HL-60 (cell line): ENCODE results near the gene SMARCA2.

ENCODE experiments used
- POLR2AphosphoS5 ChIP-seq: IDR thresholded peaks from 2 replicates; pipeline ENCODE4 v1.6.1; 2012; ENCODE audit warnings: low read depth
- TF ChIP-seq, protein P1 (sequence below): IDR thresholded peaks from 2 replicates; pipeline ENCODE4 v1.6.1; 2012; ENCODE audit warnings: low read depth; ENCODE audit not compliant: insufficient replicate concordance

DNA sequence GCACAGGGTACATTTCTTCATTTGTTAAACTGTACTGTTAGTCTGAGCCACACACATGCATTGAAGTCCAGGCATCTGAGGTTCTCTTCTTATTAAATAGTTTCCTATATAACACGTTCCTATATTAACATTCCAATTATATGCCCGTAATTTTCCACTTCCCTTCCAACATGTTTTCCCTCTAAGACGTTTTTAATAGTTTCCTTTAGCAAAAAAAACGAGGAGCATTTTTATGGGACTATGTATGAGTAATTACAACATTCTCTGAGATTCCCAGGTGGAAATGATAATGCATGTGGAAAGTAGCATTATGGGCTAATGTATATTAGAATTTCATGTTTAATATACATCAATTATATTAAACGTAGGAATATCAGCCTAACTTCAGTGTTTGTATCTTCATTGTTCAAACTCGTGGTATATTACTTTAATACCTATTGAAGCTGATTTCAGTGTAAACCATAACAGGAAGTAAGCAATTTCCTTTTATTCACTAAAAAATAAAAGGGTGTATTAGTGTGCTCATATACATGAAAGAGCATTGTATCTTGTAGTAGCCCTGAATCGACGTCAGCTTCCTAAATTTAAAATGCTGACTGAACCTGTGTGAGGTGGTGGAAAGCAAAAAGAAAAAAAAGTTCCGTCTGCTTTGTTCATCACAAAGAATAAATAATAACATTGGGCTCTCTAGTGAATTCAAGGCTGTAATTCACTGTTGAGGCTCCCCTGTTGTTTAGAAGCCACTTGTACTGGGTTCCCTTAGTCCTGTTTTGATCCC, 11.3 kb downstream of the SMARCA2 start:
- TF ChIP-seq, protein P1, sequence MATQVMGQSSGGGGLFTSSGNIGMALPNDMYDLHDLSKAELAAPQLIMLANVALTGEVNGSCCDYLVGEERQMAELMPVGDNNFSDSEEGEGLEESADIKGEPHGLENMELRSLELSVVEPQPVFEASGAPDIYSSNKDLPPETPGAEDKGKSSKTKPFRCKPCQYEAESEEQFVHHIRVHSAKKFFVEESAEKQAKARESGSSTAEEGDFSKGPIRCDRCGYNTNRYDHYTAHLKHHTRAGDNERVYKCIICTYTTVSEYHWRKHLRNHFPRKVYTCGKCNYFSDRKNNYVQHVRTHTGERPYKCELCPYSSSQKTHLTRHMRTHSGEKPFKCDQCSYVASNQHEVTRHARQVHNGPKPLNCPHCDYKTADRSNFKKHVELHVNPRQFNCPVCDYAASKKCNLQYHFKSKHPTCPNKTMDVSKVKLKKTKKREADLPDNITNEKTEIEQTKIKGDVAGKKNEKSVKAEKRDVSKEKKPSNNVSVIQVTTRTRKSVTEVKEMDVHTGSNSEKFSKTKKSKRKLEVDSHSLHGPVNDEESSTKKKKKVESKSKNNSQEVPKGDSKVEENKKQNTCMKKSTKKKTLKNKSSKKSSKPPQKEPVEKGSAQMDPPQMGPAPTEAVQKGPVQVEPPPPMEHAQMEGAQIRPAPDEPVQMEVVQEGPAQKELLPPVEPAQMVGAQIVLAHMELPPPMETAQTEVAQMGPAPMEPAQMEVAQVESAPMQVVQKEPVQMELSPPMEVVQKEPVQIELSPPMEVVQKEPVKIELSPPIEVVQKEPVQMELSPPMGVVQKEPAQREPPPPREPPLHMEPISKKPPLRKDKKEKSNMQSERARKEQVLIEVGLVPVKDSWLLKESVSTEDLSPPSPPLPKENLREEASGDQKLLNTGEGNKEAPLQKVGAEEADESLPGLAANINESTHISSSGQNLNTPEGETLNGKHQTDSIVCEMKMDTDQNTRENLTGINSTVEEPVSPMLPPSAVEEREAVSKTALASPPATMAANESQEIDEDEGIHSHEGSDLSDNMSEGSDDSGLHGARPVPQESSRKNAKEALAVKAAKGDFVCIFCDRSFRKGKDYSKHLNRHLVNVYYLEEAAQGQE, result no peak
- no peak for TF ChIP-seq POLR2AphosphoS5
